Fibroblast of peridontal ligament (primary cell): Measurements from ENCODE around the gene LRRC56.

Source experiments
- DNase-seq: peaks from one replicate; pipeline ENCODE4 v3.0.0-alpha.2; 2010; ENCODE audit errors: extremely low read depth

The LRRC56 gene

DNA sequence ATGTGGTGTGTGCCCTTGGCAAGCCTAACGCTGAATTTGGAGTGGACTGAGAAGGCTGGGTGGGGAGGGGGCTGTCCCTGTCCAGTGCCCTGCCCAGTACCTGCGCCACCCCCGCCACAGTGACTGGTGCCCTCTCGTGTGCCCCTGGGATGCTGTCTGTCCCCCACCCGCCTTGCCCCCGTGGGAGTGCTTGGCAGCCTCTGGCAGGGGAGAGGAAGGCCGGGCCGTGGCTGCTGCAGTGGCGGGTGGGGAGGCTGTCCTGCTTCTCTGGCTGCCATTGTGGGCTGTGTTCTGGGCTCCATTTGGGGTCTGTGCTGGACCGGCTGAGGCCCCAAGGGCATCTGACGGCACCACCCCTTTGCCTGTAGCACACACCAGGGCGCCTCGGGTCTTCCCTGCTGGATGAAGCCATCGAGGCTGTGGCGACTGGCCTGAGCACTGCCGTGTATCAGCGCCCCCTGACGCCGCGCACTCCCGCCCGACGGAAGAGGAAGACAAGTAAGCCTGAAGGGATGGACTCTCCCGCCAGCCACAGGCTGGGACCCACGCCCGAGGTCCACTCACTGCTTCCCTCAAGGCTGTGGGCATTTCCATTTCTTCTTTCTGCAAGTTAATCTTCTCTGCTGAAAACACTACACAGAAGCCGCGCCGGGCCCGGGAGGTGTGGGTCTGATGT lies 60.8 kb downstream of the LRRC56 start:
- no peak for DNase-seq

DNA sequence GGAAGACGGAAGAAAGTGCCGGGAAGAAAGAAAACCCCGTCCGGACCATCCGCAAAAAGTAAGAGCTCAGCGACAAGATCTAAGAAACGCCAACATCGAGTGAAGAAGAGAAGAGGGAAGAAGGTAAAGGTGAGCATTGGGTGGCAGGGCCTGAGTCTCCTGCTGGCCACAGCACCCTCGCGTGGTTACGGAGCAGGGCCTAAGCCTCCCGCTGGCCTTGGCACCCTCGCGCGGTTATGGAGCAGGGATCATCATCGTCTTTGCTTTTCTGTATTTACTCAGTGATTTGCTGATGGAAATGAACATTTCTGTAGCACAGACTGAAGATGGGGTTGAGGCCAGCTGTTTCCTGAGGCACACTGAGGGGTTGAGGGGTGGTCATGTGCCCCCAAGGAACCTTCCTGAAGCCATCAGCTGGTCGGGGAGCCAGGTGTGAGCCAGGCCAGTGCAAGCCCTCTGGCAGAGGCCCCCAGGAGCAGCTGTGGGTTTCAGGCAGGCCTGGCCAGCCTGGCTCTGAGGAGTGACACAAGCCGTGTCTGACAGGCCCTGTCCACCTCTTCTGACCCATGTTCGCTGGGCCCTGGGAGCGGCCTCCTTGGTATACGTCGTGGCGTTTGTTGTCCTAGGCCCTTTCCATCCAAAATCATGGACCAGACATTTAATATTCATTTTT lies 64.4 kb downstream of the LRRC56 start:
- DNase-seq: no peak

DNA sequence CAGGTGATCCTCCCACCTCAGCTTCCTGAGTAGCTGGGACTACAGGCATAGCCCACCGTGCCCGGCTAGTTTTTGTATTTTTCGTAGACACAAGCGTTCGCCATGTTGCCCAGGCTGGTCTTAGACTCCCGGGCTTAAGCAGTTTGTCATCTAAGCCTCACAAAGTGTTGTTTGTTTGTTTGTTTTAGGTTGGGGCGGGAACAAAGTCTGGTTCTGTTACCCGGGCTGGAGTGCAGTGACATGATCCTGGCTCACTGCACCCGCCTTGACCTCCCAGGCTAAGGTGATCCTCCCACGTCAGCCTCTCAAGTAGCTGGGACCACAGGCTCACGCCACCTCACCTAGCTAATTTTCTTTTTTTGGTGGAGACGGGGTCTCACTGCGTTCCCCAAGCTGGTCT lies 65.8 kb downstream of the LRRC56 start:
- DNase-seq: no peak
